HepG2 (cell line): ENCODE measurements around the gene PPFIA3. TPM values are rescaled to one million over a fixed set of nuclear protein-coding genes. Genes with fewer than 3 reads are reported as not detected.

Experiments
- ATRX ChIP-seq: sonication (generic); formaldehyde crosslinking; IDR thresholded peaks from 2 replicates; pipeline ENCODE4 v1.4.0; 2020; ENCODE audit warnings: missing genetic modification reagents, borderline replicate concordance
- CREB1 ChIP-seq, 2 experiments: fragments of 450-650 bp in 1 of 2; IDR thresholded peaks; 2 replicates each; pipeline ENCODE4 v1.6.1; 2016 to 2017; ENCODE audit warnings: control low read depth in 1 of 2, mild to moderate bottlenecking in 1 of 2, missing compliant biosample characterization in 1 of 2, missing genetic modification characterization in 1 of 2
- ELF3 ChIP-seq: IDR thresholded peaks from 2 replicates; pipeline ENCODE4 v1.6.1; 2016; ENCODE audit warnings: missing genetic modification reagents, missing compliant biosample characterization
- FLYWCH1 ChIP-seq: sonication (generic); formaldehyde crosslinking; IDR thresholded peaks from 2 replicates; pipeline ENCODE4 v1.8.1; 2023; ENCODE audit warnings: mild to moderate bottlenecking, missing genetic modification reagents
- FOXC1 ChIP-seq: sonication (generic); formaldehyde crosslinking; IDR thresholded peaks from 2 replicates; pipeline ENCODE4 v1.8.0; 2022; ENCODE audit warnings: mild to moderate bottlenecking, missing genetic modification reagents, borderline replicate concordance
- HNRNPK ChIP-seq: fragments of 200-400 bp; formaldehyde crosslinking; IDR thresholded peaks from 2 replicates; pipeline ENCODE4 v1.6.1; 2018; ENCODE audit warnings: low read length, low read depth, moderate library complexity, mild to moderate bottlenecking; ENCODE audit not compliant: poor library complexity, severe bottlenecking
- HOMEZ ChIP-seq: IDR thresholded peaks from 2 replicates; pipeline ENCODE4 v1.6.1; 2016; ENCODE audit warnings: low read depth
- KLF16 ChIP-seq, 2 experiments: sonication (generic) in 1 of 2; formaldehyde crosslinking in 1 of 2; IDR thresholded peaks; 2 replicates each; pipeline versions ENCODE4 v1.6.1 to v1.8.0; 2016 to 2023; ENCODE audit warnings: missing genetic modification reagents in 2 of 2, missing compliant biosample characterization in 1 of 2
- NCOA2 ChIP-seq: sonication (generic); formaldehyde crosslinking; IDR thresholded peaks from 2 replicates; pipeline ENCODE4 v1.8.0; 2022; ENCODE audit warnings: inconsistent platforms
- NCOR1 ChIP-seq: fragments of 200-600 bp; sonication (generic); IDR thresholded peaks from 2 replicates; pipeline ENCODE4 v1.7.0; 2017; ENCODE audit warnings: antibody characterized with exemption, low read length, borderline replicate concordance
- NFE2 ChIP-seq: sonication (generic); formaldehyde crosslinking; IDR thresholded peaks from 2 replicates; pipeline ENCODE4 v1.4.0; 2020; ENCODE audit warnings: missing genetic modification reagents
- RXRA ChIP-seq: sonication (generic); formaldehyde crosslinking; IDR thresholded peaks from 2 replicates; pipeline ENCODE4 v1.5.1; 2020; ENCODE audit warnings: missing genetic modification reagents
- SCMH1 ChIP-seq: sonication (generic); formaldehyde crosslinking; IDR thresholded peaks from 2 replicates; pipeline ENCODE4 v1.9.0; 2021; ENCODE audit warnings: missing genetic modification reagents, mild to moderate bottlenecking, borderline replicate concordance
- SMARCE1 ChIP-seq: fragments of 450-650 bp; IDR thresholded peaks from 2 replicates; pipeline ENCODE4 v1.6.1; 2017; ENCODE audit warnings: borderline replicate concordance
- SRSF1 ChIP-seq: fragments of 200-400 bp; formaldehyde crosslinking; optimal IDR thresholded peaks from 2 replicates; pipeline ENCODE3; 2017; ENCODE audit warnings: mild to moderate bottlenecking, low read depth, low read length, moderate library complexity
- TOPORS ChIP-seq: sonication (generic); formaldehyde crosslinking; IDR thresholded peaks from 2 replicates; pipeline ENCODE4 v1.8.0; 2023; ENCODE audit warnings: mild to moderate bottlenecking, missing genetic modification reagents
- ZFAT ChIP-seq: sonication (generic); formaldehyde crosslinking; conservative IDR thresholded peaks from 2 replicates; pipeline ENCODE4 v1.8.1; 2023; ENCODE audit warnings: missing genetic modification reagents, inconsistent platforms
- ZNF276 ChIP-seq: sonication (generic); formaldehyde crosslinking; IDR thresholded peaks from 2 replicates; pipeline ENCODE4 v1.4.0; 2020; ENCODE audit warnings: mild to moderate bottlenecking, low read depth, missing genetic modification reagents
- ZNF513 ChIP-seq: sonication (generic); formaldehyde crosslinking; conservative IDR thresholded peaks from 2 replicates; pipeline ENCODE4 v1.5.0; 2020; ENCODE audit warnings: missing genetic modification reagents
- ZNF572 ChIP-seq: sonication (generic); formaldehyde crosslinking; IDR thresholded peaks from 2 replicates; pipeline ENCODE4 v1.5.1; 2020; ENCODE audit warnings: mild to moderate bottlenecking, missing genetic modification reagents
- ZNF713 ChIP-seq: sonication (generic); formaldehyde crosslinking; IDR thresholded peaks from 2 replicates; pipeline ENCODE4 v1.4.0; 2020; ENCODE audit warnings: mild to moderate bottlenecking, missing genetic modification reagents
- polyA plus RNA-seq, 8 experiments: library from polyadenylated mRNA; depleted of rRNA in 3 of 8; stranded (reverse) in 7 of 8; unstranded in 1 of 8; fragments of >200 nt; fragmentation: Illumina TruSeq in 4 of 8; extraction: Trizol in 4 of 8; gene quantifications; 2 replicates each; pipeline versions ENCODE4 v1.2.1 to v1.2.3, GENCODE V29; 2011 to 2016; ENCODE audit warnings: low read depth in 4 of 8, missing spikeins in 1 of 8, mixed read lengths in 1 of 8; ENCODE audit not compliant: insufficient read depth in 1 of 8
- total RNA-seq, 5 experiments: library from RNA; depleted of rRNA; stranded (reverse); fragments of >200 nt; fragmentation: Illumina TruSeq; extraction: Trizol; gene quantifications; 2 replicates each; pipeline ENCODE4 v1.2.3, GENCODE V29; 2016; ENCODE audit warnings: low read depth in 1 of 5
- TF ChIP-seq, protein P1 (sequence below): sonication (generic); formaldehyde crosslinking; IDR thresholded peaks from 2 replicates; pipeline ENCODE4 v1.4.0; 2020; ENCODE audit warnings: missing genetic modification reagents, borderline replicate concordance

The PPFIA3 gene
- total and polyA plus RNA-seq, 2 of the 13 experiments (the other 11 are each of a cell fraction or from before 2014, with no cell fraction given), result 6.7 to 8.6 TPM

- TF ChIP-seq CREB1 (IDR thresholded peaks at IDR 0.05) (peak; percentile 68), CREB1 (CRISPR knock-in tag; IDR thresholded peaks at IDR 0.05) (peak; percentile 75), ZFAT (CRISPR knock-in tag) (peak; percentile 83; the same call in 1 of the 2 replicates), RXRA (CRISPR knock-in tag) (peak; percentile 81), ZNF572 (CRISPR knock-in tag) (no peak), HOMEZ (no peak; the same call in 1 of the 2 replicates), NCOR1 (no peak), ZNF513 (CRISPR knock-in tag) (no peak), ATRX (CRISPR knock-in tag) (no peak), FOXC1 (CRISPR knock-in tag) (peak; percentile 82; the same call in 1 of the 2 replicates), FLYWCH1 (CRISPR knock-in tag) (no peak), SCMH1 (CRISPR knock-in tag) (no peak), ZNF276 (no peak), TOPORS (CRISPR knock-in tag) (no peak), SRSF1 (peak; percentile 81), SMARCE1 (no peak), NCOA2 (CRISPR knock-in tag) (peak; percentile 62; the same call in 1 of the 2 replicates), ZNF713 (no peak), ELF3 (CRISPR knock-in tag) (peak; percentile 43; the same call in 1 of the 2 replicates), HNRNPK (peak; percentile 78), KLF16 (CRISPR knock-in tag; IDR thresholded peaks at IDR 0.05) (peak; percentile 70 to 95; a peak in 3 of 4 replicates), NFE2 (CRISPR knock-in tag) (no peak)
- TF ChIP-seq, protein P1, sequence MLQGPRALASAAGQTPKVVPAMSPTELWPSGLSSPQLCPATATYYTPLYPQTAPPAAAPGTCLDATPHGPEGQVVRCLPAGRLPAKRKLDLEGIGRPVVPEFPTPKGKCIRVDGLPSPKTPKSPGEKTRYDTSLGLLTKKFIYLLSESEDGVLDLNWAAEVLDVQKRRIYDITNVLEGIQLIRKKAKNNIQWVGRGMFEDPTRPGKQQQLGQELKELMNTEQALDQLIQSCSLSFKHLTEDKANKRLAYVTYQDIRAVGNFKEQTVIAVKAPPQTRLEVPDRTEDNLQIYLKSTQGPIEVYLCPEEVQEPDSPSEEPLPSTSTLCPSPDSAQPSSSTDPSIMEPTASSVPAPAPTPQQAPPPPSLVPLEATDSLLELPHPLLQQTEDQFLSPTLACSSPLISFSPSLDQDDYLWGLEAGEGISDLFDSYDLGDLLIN, result no peak
Observed at GRCh38 chr19:49085020-49085867, 34.1 kb upstream of the PPFIA3 start, which contains the start of gene SNRNP70 (continued).
